Trophoblast cell (in vitro differentiated cells and primary cell): ENCODE data around the gene ADIPOR2.

ENCODE experiments used
- DNase-seq, 2 donors: peaks; one replicate each; pipeline ENCODE4 v3.0.0-alpha.2; 2016
- H2AFZ ChIP-seq: 2 replicates; pipeline ENCODE4 v1.6.1; 2013; ENCODE audit warnings: low read length, moderate library complexity, mild to moderate bottlenecking; ENCODE audit not compliant: insufficient read depth, poor library complexity
- H2AK5ac ChIP-seq: 2 replicates; pipeline ENCODE4 v1.6.1; 2013; ENCODE audit warnings: mild to moderate bottlenecking, low read length
- H2BK120ac ChIP-seq: 2 replicates; pipeline ENCODE4 v1.6.1; 2013; ENCODE audit warnings: low read length, mild to moderate bottlenecking, moderate library complexity; ENCODE audit not compliant: insufficient read depth, poor library complexity
- H2BK12ac ChIP-seq: 2 replicates; pipeline ENCODE4 v1.6.1; 2013; ENCODE audit warnings: mild to moderate bottlenecking, low read length, moderate library complexity
- H2BK5ac ChIP-seq: 2 replicates; pipeline ENCODE4 v1.6.1; 2013; ENCODE audit warnings: low read length, low read depth, moderate library complexity, mild to moderate bottlenecking; ENCODE audit not compliant: poor library complexity
- H3K14ac ChIP-seq: 2 replicates; pipeline ENCODE4 v1.6.1; 2013; ENCODE audit warnings: mild to moderate bottlenecking, low read length
- H3K18ac ChIP-seq: 2 replicates; pipeline ENCODE4 v1.6.1; 2013; ENCODE audit warnings: mild to moderate bottlenecking, low read length
- H3K23ac ChIP-seq: 2 replicates; pipeline ENCODE4 v1.6.1; 2013; ENCODE audit warnings: low read length
- H3K27ac ChIP-seq: 2 replicates; pipeline ENCODE4 v1.5.1; 2013; ENCODE audit warnings: low read depth, mild to moderate bottlenecking, inconsistent platforms, low read length, moderate library complexity
- H3K27me3 ChIP-seq: 2 replicates; pipeline ENCODE4 v1.6.1; 2013; ENCODE audit warnings: inconsistent platforms, mild to moderate bottlenecking, low read length, moderate library complexity; ENCODE audit not compliant: insufficient read depth
- H3K36me3 ChIP-seq, 2 experiments: 1 replicate in 1 of 2; 2 replicates in 1 of 2; pipeline ENCODE4 v1.6.1; 2013; ENCODE audit warnings: low read length in 2 of 2, mild to moderate bottlenecking in 2 of 2, moderate library complexity in 1 of 2; ENCODE audit not compliant: insufficient read depth in 2 of 2, control insufficient read depth in 1 of 2
- H3K4ac ChIP-seq: 2 replicates; pipeline ENCODE4 v1.6.1; 2013; ENCODE audit warnings: low read depth, mild to moderate bottlenecking, low read length, moderate library complexity
- H3K4me1 ChIP-seq, 2 experiments: 1 replicate in 1 of 2; 2 replicates in 1 of 2; pipeline ENCODE4 v1.6.1; 2013; ENCODE audit warnings: low read length in 2 of 2, mild to moderate bottlenecking in 2 of 2, moderate library complexity in 1 of 2; ENCODE audit not compliant: insufficient read depth in 2 of 2, control insufficient read depth in 1 of 2
- H3K4me2 ChIP-seq: 2 replicates; pipeline ENCODE4 v1.6.1; 2013; ENCODE audit warnings: inconsistent platforms, mild to moderate bottlenecking, low read length, moderate library complexity
- H3K4me3 ChIP-seq: 2 replicates; pipeline ENCODE4 v1.5.1; 2013; ENCODE audit warnings: mild to moderate bottlenecking, low read depth, low read length, inconsistent platforms
- H3K79me1 ChIP-seq: one replicate; pipeline ENCODE4 v1.6.1; 2013; ENCODE audit warnings: low read length
- H3K79me2 ChIP-seq: 2 replicates; pipeline ENCODE4 v1.6.1; 2013; ENCODE audit warnings: low read length, mild to moderate bottlenecking; ENCODE audit not compliant: control insufficient read depth, insufficient read depth, poor library complexity
- H3K9ac ChIP-seq: 2 replicates; pipeline ENCODE4 v1.6.1; 2013; ENCODE audit warnings: mild to moderate bottlenecking, low read length
- H3K9me3 ChIP-seq: 2 replicates; pipeline ENCODE4 v1.6.1; 2013; ENCODE audit warnings: low read depth, mild to moderate bottlenecking, control low read depth, inconsistent platforms, low read length; ENCODE audit not compliant: insufficient read depth
- H4K12ac ChIP-seq: 2 replicates; pipeline ENCODE4 v1.6.1; 2013; ENCODE audit warnings: low read depth, mild to moderate bottlenecking, low read length, moderate library complexity
- H4K8ac ChIP-seq: 2 replicates; pipeline ENCODE4 v1.6.1; 2013; ENCODE audit warnings: low read depth, mild to moderate bottlenecking, low read length, moderate library complexity
- H4K91ac ChIP-seq: one replicate; pipeline ENCODE4 v1.6.1; 2013; ENCODE audit warnings: low read depth, mild to moderate bottlenecking, low read length, moderate library complexity
- WGBS: extraction: QIAGEN DNeasy Blood & Tissue Kit; methylation state at CpG from one replicate; pipeline ENCODE4 v1.1.7; 2013; ENCODE audit warnings: missing lambda C conversion rate; ENCODE audit not compliant: insufficient read length, insufficient coverage; ENCODE audit errors: extremely low coverage; 5-methylcytosine and 5-hydroxymethylcytosine counted together

ADIPOR2 gene

DNA sequence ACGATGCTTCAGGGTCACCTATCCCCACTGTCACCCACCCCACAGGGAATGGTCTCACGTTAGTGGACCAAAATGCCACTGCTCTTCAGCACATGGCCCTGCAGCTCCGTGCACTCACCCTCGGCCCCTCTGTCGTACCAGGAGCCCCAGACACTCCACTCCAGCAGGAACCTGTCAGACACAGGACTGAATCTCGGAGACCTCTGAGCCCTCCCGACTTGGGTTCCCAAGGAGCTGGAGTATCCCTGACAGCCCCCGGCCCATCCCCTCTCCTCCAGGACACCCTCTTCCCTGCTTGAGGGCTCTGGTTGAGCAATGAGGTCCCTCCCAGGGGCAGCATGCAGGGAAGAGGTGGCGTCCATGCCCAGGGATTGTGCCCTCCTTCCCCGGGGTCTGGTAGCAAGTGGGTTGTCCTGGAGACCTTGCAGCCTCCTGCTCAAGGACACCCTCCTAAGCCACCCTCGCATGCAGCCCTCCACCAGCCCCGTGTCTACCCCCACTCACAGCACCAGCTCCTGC lies 109.1 kb downstream of the ADIPOR2 start:
- H3K9me3 ChIP-seq = no peaks in the 10 kb centered on the region
- H2BK120ac ChIP-seq = no peak overlapping the region
- H3K27me3 ChIP-seq = no peaks in the 10 kb centered on the region
- no peak overlapping the region for H3K4me2 ChIP-seq
- H4K8ac ChIP-seq = no peak overlapping the region
- WGBS = no CpG with 5 or more reads among the region's 12 CpGs
- H4K91ac ChIP-seq = no peak overlapping the region
- DNase-seq = no peak
- peaks cover 5 to 6% of the 10 kb centered on the region in 2 experiments for H3K4me1 ChIP-seq
- no peak overlapping the region for H3K18ac ChIP-seq
- no peak overlapping the region for H3K4me3 ChIP-seq
- no peak overlapping the region for H3K14ac ChIP-seq
- no peaks in the 10 kb centered on the region for H3K36me3 ChIP-seq
- no peak overlapping the region for H2BK12ac ChIP-seq
- no peak overlapping the region for H3K9ac ChIP-seq
- no peaks in the 10 kb centered on the region for H3K79me2 ChIP-seq
- H2AFZ ChIP-seq = no peak overlapping the region
- no peak overlapping the region for H2AK5ac ChIP-seq
- H3K27ac ChIP-seq = no peak overlapping the region
- no peak overlapping the region for H3K4ac ChIP-seq
- no peak overlapping the region for H3K23ac ChIP-seq
- no peaks in the 10 kb centered on the region for H3K79me1 ChIP-seq
- no peak overlapping the region for H2BK5ac ChIP-seq
- H4K12ac ChIP-seq = no peak overlapping the region

- Histone ChIP-seq H3K23ac (no peak overlapping the region), H2AFZ (no peak overlapping the region), H2BK5ac (no peak overlapping the region), H3K4me2 (no peak overlapping the region), H4K8ac (no peak overlapping the region), H3K36me3 (no peaks in the 10 kb centered on the region), H3K9me3 (no peaks in the 10 kb centered on the region), H3K18ac (no peak overlapping the region), H2AK5ac (no peak overlapping the region), H3K4me1 (peaks cover 5 to 6% of the 10 kb centered on the region in 2 experiments), H3K27me3 (no peaks in the 10 kb centered on the region), H3K79me1 (no peaks in the 10 kb centered on the region), H2BK12ac (no peak overlapping the region), H4K12ac (no peak overlapping the region), H3K27ac (no peak overlapping the region), H3K14ac (no peak overlapping the region), H2BK120ac (no peak overlapping the region), H3K9ac (no peak overlapping the region), H3K4ac (no peak overlapping the region), H4K91ac (no peak overlapping the region), H3K79me2 (no peaks in the 10 kb centered on the region), H3K4me3 (no peak overlapping the region)
- no CpG with 5 or more reads among the region's 14 CpGs for WGBS
- DNase-seq = no peak
Measured at GRCh38 chr12:1800401-1801302, 109.8 kb downstream of the ADIPOR2 start.

DNA sequence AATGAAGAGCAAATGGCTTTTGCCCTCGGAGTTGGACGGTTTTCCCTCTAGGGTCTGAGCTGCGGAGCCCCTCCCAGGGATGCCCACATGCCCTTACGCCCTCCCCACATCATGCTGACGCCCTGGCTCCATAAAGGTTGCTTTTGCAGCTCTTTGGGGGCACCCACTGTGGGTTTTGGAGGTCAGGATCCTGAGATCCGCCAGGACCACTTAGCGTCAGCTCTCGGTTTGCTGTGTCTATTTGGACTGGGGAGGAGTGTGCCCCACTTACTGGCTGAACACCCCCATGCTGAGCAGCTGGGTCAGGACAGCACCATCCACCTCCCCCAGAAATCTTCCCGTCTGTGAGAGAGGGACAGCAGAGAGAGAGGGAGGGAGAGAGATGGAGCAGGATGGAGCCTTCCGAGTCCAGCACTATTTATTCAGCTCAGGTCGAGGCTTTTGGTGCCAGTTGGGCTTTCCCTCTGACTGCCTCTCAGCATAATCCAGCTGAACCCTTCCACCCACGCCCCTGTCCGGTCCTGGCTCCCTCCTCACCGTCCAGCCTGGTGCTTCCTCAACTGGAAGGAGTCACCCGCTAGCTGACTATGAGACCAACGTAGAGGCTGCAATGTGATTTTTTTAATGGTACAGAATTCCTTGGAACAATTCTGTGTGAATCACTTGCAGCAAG lies 110.6 kb downstream of the ADIPOR2 start:
- Histone ChIP-seq H2BK5ac (no peak overlapping the region), H2AK5ac (no peak overlapping the region), H3K9me3 (no peaks in the 10 kb centered on the region), H3K4me1 (peaks cover 2% of the 10 kb centered on the region in 2 experiments), H2BK120ac (no peak overlapping the region), H2AFZ (no peak overlapping the region), H4K8ac (no peak overlapping the region), H3K9ac (no peak overlapping the region), H3K79me1 (no peaks in the 10 kb centered on the region), H4K91ac (no peak overlapping the region), H3K4me3 (no peak overlapping the region), H3K4ac (no peak overlapping the region), H4K12ac (no peak overlapping the region), H3K79me2 (no peaks in the 10 kb centered on the region), H3K23ac (no peak overlapping the region), H3K36me3 (no peaks in the 10 kb centered on the region), H3K14ac (no peak overlapping the region), H3K27ac (no peak overlapping the region), H3K27me3 (no peaks in the 10 kb centered on the region), H2BK12ac (no peak overlapping the region), H3K4me2 (no peak overlapping the region), H3K18ac (no peak overlapping the region)
- DNase-seq = no peak
- no CpG with 5 or more reads among the region's 16 CpGs for WGBS

- no peak overlapping the region for H3K4ac ChIP-seq
- H2AFZ ChIP-seq = no peak overlapping the region
- no peak for DNase-seq
- no peaks in the 10 kb centered on the region for H3K36me3 ChIP-seq
- H3K4me3 ChIP-seq = no peak overlapping the region
- no peak overlapping the region for H3K14ac ChIP-seq
- no peak overlapping the region for H4K91ac ChIP-seq
- H2BK12ac ChIP-seq = no peak overlapping the region
- no peak overlapping the region for H3K23ac ChIP-seq
- no peak overlapping the region for H2BK120ac ChIP-seq
- H3K79me2 ChIP-seq = no peaks in the 10 kb centered on the region
- no peak overlapping the region for H2AK5ac ChIP-seq
- no peaks in the 10 kb centered on the region for H3K27me3 ChIP-seq
- WGBS = no CpG with 5 or more reads among the region's 7 CpGs
- H3K4me1 ChIP-seq = no peaks in the 10 kb centered on the region
- H3K9ac ChIP-seq = no peak overlapping the region
- no peak overlapping the region for H3K4me2 ChIP-seq
- H4K8ac ChIP-seq = no peak overlapping the region
- no peak overlapping the region for H3K18ac ChIP-seq
- H3K79me1 ChIP-seq = no peaks in the 10 kb centered on the region
- H3K9me3 ChIP-seq = no peaks in the 10 kb centered on the region
- no peak overlapping the region for H4K12ac ChIP-seq
- H2BK5ac ChIP-seq = no peak overlapping the region
- no peak overlapping the region for H3K27ac ChIP-seq
Measured at GRCh38 chr12:1803736-1804135, 112.9 kb downstream of the ADIPOR2 start.
